Muscle of arm (tissue), 12 donors: Measurements from ENCODE around the gene MAP3K3. TPM values are rescaled to one million over a fixed set of nuclear protein-coding genes. Genes with fewer than 3 reads are reported as not detected.

Source experiments
- DNase-seq: peaks from one replicate; pipeline ENCODE4 v3.0.0-alpha.2; 2013
- polyA plus RNA-seq, 12 donors: library from polyadenylated mRNA; unstranded; fragments of 120-200 nt; gene quantifications; one replicate each; pipeline ENCODE4 v1.2.1, GENCODE V29; 2013; ENCODE audit not compliant: insufficient read length in 12 of 12

MAP3K3 gene
- polyA plus RNA-seq, 12 donors: 18.7 to 36.2 (median 23.1) TPM; not detected in 1

DNA sequence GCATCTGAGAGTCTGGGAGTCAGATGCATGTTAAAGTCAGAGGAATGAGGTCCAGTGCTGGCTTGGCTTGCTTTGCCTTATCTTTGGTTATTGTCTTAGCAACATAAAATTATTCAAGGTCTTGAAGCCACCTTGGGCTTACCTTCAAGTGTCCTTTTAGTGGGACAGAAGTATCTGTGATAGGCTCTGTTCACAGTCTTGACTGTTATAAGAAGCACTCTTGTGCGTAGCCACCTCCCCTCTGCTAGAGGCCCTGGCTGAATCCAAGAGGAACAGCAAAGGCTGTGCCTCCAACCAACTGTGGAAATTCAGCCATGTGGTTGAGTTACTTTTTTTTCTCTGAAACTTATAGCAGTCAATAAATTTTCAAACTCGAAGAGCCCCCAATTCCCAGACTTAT, 8.6 kb upstream of the MAP3K3 start:
- no peak for DNase-seq

DNA sequence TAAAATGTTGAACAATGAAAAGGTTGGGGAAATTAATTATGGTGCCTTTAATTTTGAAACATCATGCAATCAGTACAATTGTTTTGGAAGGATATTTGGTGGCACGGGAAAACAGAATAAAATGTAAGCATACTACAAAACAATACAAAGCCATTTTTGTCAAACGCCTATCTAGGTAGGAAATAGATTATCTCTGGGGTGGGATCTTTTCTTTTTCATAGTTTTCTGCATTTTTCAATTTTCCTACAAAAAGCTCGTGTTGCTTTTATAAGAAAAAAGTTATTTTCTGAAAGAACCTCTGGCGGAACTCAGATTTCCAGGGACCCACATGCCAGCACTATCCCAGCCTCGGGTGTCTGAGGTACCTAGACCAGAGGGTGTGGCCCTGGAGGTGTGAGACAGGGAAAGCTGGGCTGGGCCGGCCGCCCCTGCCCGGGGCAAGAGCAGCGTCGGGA, 961 bp upstream of the MAP3K3 start:
- DNase-seq: no peak

- peak; percentile 43 for DNase-seq
These were observed 565 bp downstream of the MAP3K3 start for GRCh38 chr17:63622574-63623390.

DNA sequence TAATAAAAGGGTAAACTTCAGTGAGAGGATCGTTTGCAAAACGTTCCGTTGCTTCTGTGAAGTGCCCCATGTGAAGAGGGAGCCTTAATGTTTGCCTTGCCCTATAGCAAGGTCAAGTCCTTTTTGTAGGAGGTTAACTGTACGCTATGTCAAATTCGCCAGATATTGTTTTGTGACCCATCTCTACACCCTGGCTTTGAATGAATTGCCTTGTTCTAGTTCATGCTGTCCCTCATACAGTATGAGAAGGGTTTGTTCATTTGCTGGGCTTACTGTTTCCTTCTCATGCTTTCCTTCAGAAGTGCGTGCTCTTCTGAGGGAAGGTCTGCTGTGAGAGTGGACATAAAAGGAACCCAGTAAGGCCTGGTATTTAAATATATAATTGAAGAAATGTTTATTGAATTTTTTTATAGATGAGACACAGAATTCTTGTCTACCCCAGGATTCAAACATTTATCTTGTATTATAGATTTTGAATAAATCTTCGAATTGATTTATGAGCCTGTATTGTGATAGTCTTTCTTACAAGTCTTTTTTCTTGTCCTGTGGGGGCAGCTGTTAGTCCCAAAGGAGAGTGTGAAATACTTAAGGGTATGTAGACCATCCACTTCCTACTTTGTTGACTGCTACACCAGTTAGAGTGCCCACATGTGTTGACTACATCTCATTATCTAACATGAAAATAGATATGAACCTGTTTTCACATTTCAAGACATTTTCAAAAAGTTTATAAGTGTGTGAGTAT, 1.7 kb downstream of the MAP3K3 start:
- no peak for DNase-seq

DNA sequence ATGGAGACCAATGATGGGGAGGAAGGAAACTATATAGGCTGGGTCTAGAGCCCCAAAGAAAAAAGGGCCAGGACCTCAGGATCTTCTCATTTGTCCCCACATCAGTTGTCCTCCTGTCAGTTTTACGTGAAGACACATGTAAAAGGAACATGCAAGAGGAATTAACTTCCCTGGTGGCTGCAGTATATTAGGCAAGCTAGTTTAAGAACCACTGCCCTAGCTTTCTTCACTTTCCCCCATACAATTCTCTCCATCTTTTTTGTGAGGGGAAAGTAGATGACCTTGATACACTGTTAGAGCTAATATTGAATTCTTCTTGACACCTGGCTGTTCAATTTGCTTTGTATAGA, 2.3 kb downstream of the MAP3K3 start:
- no peak for DNase-seq

GRCh38 chr17:63626551-63627180, 4.4 kb downstream of the MAP3K3 start:
- DNase-seq: no peak

DNA sequence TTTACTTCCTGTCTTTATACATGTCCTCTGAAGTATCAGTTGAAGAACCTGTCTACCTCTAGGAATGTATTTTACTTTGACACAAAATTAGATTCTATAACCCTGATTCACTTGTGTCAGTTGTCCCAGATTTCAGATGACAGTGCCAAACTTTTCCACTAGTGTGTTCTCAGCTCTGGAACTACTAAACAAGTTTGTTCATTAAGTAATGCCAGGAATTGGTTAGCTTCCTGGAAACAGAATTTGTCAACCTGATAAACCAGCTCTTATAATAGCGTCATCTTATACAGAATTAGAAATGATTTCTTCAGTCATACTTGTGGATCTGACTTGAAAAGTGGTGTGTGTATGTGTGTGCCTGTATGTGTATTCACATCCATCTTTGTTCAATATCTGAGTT, 7.4 kb downstream of the MAP3K3 start:
- no peak for DNase-seq

- DNase-seq: no peak
These were observed 8.8 kb downstream of the MAP3K3 start for GRCh38 chr17:63631062-63631461.

DNA sequence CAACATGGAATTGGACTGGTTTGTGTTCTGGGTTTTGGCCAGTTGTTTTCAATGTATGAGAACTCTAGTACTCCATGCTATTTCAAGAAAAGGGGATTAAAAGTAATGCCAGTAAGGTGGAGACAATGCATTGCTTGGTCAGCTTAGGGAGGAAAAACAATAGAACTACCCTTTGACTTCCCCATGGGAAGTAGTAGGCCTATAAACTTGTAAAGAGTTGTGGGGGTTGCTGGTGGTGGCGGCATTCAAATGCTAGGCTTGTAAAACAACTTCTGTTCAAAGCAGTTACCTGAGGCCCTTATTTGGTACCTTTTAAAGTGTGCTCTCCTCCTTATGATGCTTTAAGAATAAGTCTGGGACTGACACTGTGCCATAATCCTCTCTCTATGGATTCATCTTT, 9.4 kb downstream of the MAP3K3 start:
- DNase-seq: no peak

GRCh38 chr17:63633742-63634141, 11.5 kb downstream of the MAP3K3 start:
- no peak for DNase-seq

DNA sequence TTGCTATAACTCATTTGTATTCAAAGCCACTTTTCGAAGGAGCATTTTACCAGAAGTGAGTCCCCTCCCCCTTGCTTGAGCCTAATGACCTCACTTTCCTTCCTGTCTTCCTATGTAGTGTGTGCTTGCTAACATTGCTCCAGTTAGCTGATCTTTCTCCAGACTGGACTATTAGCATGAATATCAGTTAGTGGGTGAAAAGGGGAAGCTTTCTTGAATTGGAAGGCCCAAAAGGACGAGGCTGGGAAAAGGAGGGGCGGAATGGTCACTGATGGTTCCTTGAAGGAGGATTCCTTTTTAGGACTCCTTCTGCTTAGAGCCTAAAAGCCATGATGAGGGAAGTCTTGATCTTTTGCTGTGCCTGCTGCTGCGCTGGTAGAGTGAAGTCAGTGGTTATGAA, 11.9 kb downstream of the MAP3K3 start:
- DNase-seq: peak; percentile 14

GRCh38 chr17:63634816-63635215, 12.6 kb downstream of the MAP3K3 start:
- DNase-seq: no peak

GRCh38 chr17:63635290-63635689, 13.1 kb downstream of the MAP3K3 start:
- DNase-seq: no peak

- DNase-seq: no peak
These were observed 13.6 kb downstream of the MAP3K3 start for GRCh38 chr17:63635787-63636186.

- no peak for DNase-seq
These were observed 16.9 kb downstream of the MAP3K3 start for GRCh38 chr17:63639125-63639524.

GRCh38 chr17:63640038-63640437, 17.8 kb downstream of the MAP3K3 start:
- no peak for DNase-seq

DNA sequence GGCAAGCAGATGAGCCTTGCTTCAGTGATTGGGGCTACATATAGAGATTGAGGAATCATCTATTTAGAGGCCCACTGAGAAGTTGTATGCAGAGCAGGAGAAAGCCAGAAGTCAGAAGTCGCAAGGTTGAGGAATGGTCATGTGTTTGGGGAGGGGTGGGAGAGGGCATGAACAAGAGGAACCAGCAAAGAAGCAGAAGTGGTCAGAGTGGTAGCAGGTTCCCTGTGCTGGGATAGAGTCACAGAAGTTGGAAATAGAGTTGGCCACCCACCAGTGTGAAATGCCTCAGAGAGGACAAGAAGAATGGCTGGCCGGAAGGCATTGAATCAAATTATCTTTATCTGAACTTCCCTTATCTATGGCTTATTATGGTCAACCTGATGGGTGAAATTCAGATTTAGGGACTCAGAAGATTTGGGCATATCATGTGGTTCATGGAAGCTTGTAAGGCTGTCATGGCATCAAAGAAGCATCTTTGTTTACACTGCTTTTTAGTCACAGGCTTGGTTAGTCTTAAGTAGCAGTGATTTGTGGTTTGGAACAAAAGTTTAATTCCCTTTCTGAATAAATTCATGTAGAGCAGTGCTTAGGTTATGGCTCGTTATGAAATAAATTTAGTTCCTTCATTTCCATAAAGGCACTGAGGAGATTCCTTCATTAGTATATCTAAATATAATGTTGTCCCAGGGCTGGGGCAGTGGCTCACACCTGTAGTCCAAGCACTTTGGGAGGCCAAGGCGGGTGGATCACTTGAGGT, 19.7 kb downstream of the MAP3K3 start:
- peak; percentile 36 for DNase-seq

DNA sequence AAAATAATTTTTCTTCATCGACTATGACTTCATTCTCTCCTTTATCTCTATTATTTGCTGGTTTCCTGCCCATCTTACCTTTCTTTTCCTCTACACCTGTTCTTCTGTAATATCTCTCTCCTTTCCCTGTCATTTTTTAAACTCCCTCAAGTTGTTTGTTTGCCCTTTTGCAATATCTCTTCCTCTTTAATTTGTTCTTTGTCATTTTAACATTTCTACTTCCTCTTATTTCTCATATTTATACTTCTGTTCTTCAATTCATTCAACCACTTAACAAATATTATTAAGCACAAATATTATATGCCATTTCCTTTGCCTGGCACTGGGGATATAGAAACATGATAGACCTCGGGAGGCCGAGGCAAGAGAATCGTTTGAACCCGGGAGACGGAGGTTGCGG, 22.6 kb downstream of the MAP3K3 start:
- DNase-seq: no peak

DNA sequence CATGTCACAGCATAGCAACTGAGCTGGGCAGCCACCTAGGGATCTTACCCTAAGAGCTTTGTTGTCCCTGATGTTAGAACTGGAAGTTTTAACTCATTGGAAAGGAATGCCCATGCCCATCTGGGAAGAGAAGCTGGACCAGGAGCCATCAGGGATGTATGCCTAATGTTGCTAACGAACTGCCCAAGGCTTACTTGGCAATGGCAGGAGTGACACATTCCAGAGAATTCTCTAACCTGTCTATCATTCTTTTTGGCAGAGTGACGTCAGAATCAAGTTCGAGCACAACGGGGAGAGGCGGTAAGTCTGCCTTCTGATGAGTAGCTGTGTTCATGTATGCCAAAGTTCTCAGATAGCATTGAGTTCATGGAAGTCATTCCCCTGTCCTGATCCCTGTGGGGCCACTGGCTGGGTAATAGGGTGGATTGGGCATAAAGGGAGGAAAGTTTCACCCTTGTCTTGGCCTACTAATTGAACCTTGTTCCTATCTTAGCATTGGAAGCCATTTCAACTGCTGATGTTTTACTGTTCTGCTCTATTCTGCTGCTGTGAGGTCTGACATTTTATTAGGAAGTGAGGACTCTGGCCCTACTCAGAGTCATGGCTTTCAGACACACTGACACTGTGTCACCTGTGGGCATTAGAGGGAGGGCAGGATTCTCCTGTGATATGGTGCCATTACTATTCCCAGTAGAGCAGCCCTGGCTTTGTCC, 23.7 kb downstream of the MAP3K3 start:
- no peak for DNase-seq

GRCh38 chr17:63646488-63646806, 24.2 kb downstream of the MAP3K3 start:
- no peak for DNase-seq

- DNase-seq: no peak
These were observed 25.0 kb downstream of the MAP3K3 start for GRCh38 chr17:63647065-63647725.
